Measurements from ENCODE around the gene IGSF9B.

Gene IGSF9B

DNA sequence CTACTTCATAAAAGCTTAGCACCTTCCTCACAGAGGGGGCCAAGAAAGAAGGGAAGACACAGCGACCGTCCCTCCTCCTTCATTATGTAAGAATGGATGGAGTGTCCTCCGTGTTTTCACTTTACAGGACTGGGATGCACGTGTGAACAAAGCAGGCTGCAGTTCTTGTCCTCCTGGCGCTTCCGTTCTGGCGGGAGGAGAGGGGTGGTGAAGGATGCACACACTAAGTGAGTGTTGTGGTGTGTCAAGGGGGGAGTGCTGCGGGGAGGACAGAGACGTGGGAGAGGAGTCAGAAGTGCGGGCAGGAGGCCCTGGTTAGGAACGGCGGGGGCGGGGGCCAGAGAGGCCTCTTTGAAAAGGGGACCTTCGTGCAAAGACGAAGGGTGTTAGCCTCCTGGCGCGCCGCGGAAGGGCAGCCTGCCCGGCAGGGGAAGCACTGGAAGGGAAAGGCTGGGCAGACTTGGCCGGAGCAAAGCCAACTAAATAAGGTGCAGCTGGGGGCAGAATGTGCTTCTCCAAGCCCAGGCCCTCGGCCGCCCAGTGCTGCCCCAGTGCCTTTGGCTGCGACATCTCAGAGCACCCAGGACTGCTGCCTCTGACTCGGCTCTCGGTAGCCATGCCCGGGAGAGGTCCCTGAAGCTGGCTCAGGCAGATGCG, 27.0 kb upstream of the IGSF9B start:
- DNase-seq (ENCODE audit: low read depth): no peak

DNA sequence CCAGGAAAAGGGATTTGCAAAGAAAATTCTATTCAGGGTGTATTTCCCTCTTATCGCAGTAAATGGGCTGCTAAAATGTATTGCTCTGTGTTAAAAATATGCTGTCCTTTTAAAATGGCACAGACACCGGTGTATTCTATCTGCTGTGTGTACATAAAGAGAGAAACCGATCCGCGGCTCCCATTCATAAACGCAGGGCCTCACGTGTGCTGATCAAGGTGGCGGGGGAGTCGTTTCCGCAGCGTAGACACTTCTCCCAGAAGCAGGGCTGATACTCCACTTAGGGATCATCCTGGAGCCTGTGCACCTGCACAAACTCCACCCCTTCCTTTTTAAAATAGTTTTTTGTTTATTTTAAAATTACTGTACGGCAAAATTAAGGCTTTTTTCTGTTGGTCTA, 26.1 kb upstream of the IGSF9B start:
- no peak for DNase-seq (ENCODE audit: low read depth)

DNA sequence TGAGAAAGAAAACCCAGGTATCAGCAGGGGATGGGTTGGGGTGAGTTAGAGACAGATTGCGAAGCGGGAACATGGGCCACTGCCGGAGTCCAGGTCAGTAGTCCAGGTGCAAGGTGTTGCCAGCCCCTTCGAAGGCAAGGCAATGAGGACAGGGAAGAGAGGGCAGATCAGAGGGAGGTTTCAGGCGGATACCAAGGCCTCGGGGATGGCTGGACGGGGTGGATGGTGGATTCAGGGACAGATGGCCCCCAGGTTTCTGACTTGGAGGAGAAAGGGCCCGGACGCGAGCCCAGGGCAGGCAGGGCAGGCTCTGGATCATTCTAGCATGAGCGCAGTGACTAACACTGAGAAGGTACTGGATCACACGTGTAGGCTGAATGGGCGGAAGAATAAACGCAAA, 25.4 kb upstream of the IGSF9B start:
- DNase-seq (ENCODE audit: low read depth): no peak

DNA sequence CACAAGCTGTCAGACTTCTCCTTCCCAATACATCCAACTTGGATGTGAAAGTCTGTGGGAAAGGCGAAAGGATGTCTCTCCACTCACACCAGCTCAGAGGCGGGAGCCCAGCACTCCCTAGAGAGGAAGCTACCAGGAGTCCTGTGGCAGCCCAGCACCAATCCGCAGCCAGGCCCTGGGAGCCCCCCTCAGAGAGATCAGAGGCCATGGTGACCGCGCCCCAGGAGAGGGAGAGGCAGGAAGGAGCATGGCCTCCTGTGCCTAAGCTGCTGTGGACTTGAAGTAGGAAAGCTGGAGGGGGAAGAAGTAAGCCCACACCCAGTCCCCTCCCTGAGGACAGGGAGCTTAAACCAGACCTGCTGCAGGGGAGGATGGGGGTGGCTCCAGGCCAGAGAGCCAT, 24.4 kb upstream of the IGSF9B start:
- no peak for DNase-seq (ENCODE audit: low read depth)

DNA sequence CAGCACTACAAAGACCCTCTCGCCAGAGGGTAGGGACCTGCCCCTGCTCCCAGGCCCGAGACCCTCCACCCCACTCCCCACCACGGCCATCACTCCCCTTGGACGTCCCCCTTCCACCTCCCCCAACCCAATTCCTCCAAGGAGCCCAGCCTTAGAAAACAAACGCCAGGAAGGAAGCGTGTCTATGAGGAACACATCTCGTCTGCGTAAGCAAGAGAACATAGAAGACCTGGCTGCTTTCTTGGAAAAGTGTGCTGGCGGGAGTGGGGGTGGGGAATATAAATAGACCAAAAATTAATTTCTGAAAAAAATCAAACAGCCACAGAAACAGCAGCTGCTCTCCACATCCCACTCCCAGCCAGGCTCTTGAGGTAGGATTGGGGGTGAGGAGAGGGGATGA, 23.9 kb upstream of the IGSF9B start:
- DNase-seq (ENCODE audit: low read depth): no peak

DNA sequence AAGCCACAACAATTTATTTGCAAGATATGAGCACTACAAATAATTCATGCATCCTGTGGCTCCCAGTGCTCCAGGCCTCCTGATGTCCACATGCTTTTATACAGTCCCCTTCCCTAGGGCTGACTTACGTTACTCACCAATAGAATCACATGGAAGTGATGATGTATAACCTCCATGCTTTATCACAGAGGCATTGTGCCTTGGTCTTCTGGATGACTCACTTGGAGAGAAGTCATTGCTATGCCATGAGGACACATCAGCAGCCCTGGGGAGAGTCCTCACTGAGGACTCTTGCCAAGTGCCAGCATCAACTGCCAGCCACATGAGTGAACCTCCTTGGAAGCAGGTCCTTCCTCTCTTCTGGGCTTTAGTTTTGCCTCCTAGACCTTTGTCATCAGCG, 22.0 kb upstream of the IGSF9B start:
- DNase-seq (ENCODE audit: low read depth): no peak

DNA sequence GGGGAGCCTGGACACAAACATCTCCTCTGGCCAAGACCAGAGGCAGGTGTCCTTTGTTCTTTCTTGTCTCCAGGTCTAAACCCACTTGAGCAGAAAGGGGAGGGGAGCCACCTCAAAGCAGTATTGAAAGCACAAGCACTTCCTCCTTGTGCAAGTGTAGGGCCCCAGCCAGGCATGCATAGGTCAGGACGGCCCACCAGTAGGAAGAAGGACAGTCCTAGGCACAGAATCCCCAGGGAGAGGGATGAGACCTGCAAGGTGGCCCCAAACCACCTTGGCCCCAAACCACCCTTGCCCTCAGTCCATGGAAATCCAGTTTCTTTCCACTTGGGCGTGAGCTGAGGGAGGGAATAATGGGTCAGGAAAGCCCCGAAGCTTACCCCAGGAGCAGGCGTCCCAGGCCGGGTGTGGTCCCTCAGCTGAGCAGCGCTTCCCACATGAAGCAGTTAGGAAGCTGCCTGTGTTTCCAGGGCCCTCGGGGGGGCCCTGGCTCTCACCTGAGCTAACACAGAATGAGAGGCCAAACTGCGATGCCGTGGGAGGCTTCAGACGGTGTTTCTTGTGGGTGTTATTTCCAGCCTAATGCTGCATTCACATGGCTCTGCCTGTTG, 20.4 kb upstream of the IGSF9B start:
- no peak for DNase-seq (ENCODE audit: low read depth)

DNA sequence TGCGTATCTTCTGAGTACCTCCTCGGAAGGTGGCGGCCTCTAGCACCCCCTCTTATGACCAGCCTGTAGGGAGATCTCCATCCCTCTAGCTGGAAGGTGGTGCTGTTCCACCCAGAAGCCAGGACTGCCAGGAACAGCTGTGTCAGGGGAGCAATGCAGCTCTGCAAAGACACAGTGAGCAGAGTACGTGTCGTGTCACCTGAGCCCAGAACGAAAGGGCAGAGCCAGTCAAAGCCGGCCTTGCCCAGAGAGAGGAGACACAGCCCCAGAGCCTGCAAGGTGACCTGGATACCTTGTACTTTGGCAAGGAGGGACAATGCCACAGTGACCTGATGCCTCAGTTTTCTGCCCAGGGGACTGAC, 18.7 kb upstream of the IGSF9B start:
- DNase-seq (ENCODE audit: low read depth): no peak

DNA sequence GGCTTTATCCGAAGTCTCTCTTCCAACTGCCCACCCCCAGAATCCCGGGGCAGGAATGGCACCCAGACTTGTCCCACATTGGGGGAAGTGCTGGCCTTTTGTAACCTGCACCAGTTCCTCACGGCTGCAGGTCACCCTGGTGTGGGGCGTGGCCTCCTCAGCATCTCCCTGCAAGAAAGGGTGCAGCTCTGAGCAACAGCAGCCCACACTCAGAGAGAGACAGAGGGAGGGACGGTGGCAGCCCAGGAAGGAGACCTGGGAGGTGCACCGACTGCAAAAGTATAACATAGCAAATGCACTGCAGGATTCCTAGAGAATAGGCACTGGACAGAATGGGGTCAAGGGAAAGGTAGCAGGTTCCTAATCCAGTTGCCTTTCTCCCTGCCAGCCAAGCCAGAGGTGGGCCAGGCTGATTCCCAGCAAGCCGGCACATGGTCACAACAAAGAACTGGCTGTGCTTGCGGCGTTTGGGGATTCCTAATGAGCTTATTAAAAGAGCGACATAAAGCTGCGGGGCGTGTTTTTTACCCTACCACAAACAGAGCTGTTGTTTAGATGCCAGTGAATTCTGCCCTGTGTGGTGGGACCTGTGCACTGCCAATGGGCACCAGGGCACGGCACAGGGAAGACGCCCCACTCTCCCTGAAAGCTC, 18.2 kb upstream of the IGSF9B start:
- no peak for DNase-seq (ENCODE audit: low read depth)

DNA sequence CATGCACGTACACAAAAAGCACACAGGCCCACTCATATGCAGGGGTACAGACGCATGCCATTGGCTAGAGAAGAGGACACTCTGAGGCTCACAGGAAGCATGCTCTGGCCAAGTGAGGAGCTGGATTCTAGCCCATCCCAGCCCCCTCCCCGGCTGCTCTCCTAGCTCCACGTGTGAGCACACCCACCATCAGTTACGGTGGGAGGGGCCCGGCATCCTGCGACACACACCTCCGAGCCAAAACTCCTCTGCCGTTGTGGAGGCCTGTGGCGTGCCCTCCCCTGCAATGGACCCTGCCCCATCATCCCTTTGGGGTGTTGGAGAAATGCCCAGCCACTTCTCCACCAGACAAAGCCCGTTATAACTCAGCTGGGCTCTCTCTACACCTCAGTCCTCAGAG, 15.1 kb upstream of the IGSF9B start:
- no peak for DNase-seq (ENCODE audit: low read depth)

DNA sequence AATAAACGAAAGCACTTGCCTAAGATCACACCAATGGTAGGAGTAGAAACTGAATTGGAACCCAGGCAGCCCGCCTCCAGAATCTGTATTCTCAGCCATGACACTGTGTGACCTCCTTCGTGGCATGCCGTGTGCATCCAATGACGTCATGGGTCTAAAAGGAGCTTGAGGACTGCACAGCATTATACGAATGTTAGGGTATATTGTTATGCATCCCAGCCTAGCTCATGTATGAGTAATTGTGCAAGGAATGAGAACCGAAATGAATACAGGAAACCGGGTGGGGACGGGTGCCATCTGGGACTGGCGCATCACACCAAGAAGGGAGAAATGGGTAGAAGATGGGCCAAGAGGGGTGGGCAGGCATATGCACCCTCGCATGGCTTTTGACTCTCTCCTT, 12.3 kb upstream of the IGSF9B start:
- DNase-seq (ENCODE audit: low read depth): no peak

DNA sequence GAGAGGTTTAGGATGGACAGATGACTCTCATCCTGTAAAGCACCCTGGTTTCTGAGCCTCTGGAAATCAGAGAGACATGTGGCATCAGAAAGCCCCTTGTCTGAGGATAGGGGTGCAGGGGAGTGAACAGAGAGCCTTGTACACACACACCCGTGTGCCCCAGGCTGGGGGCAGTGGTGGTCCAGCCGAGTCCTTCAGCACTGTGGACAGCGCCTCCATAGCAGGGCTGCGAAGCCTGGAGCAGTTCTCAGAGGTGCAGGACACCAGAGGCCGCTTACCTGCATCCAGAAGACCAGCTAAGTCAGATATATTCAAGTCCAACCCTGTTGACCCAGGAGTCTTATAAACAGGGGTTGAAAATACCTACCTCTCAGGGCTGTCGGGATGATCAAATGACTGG, 11.5 kb upstream of the IGSF9B start:
- no peak for DNase-seq (ENCODE audit: low read depth)

DNA sequence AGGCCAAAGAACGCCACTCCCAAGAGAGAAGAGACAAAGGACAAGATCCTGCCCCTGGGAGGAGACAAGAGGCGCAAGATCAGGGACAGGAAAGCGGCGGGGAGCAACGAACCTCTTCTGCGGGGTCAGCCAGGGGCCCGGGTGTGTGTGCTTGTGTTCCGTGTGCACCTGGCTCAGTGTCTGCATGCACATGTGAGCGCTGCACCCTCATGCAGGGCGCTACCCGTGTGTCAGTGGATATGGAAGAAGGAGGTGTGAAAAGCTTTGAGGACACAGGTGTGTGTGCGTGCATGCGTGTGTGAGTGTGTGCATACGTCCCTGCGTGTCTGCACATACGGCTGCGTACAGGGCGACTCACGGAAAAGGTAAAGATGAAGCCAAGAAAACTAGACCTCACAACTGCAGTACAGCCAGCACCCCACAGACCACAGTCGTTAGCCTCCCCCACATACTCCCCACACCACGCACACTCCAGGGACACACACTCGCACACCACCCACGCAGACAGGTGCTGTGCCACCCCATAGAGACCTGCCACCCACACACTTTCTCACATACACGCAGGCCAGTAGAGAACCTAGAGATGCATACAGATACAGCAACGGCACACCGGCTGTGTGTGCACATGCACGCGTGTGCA, 11.0 kb upstream of the IGSF9B start:
- no peak for DNase-seq (ENCODE audit: low read depth)

DNA sequence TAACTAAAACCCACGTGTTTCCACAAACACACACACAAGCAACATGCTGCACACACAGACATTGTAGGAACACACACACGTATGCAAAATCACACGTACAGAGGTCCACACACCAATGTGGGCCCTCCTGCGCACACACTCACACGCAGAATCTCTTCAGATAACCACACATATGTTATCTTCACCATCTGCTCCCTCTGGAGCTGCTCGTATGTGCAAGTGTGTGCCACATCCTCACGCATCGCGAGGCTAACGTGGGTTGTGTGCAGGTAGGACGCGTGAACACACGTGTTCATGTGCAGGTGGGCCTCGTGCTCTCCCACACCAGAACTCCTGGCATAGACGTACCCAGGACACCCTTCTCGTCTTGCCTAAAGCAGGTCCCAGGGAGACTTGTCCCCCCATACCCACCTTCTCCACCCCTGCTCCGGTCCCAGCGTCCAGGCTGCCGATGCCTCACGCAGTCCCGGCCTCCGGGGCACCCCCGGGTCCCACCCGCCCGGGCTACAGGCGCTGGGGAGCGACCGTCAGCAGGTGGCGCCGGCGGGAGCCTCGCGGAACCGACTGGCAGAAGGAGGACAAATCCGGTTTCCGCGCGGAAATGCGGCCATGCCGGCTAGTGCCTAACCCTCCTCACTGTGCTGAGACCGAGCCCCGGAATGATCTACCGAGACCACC, 10.3 kb upstream of the IGSF9B start:
- peak; percentile 45 for DNase-seq (ENCODE audit: low read depth)

DNA sequence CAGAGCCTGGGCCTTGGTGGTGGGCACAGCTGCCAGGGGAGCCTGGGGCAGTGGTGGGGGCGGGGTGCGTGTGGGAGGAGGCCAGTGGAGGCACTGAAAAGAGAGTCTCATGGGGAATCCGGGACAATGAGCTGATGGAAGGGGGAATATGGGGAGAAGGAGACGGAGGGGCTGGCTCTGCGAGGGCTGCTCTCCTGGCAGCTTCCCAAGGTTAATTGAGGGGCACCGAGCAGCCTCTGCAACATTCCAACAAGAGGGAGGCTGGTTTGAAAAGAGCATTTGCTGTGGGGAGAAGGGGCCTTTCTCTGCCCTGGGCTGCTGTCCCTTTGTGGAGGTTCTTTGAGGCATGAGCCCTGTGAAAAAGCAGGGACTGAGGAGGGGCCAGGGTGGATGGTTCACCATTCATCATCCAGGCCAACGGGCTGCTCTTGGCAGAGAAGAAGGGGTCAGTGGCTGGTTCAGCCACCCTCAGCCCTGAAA, 9.4 kb upstream of the IGSF9B start:
- no peak for DNase-seq (ENCODE audit: low read depth)

DNA sequence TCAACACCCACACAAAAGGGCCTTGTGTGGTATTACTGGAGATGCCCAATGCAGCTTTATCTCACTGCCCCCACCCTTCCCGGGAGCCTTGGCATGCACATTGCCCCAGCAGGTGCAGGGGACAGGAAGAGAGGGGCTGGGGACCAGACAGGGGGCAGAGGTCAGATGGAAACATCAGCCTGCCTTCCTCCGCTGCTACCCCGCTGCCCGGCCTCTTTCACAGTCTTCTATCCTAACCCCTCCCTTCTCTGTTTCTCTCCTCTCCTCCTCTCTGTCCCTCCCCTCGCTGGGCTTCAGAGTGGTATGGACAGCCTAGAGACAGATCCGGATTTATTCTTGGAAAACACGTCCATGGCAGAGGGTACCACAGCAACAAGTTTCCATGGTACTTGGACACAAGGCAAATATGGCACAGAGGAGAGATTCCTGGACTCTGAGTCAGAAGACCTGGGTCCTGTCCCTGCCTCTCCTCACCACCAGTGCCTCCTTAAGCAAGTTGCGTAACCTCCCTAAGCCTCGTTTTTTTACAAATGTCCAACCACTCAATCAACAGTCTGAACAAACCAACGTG, 8.3 kb upstream of the IGSF9B start:
- no peak for DNase-seq (ENCODE audit: low read depth)

DNA sequence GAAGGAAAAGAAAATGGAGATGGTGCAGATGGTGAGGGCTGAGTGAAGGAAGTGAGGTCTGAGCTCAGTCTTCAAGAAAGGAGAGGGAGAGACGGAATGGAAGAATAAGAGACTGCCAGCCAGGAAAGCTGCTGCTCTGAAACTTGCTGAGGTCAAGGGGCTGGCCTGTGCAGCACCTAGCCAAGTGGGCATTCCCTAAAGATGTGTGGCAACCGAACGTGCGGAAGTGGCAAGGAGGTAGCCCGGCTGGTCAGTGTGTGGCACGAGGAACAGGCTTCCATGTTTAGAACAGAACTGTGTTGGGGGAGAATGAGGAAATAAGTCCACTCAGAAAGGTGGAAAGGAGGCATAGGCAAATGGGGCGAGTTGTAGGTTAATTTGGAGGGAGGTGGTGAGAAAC, 7.6 kb upstream of the IGSF9B start:
- DNase-seq (ENCODE audit: low read depth): no peak

DNA sequence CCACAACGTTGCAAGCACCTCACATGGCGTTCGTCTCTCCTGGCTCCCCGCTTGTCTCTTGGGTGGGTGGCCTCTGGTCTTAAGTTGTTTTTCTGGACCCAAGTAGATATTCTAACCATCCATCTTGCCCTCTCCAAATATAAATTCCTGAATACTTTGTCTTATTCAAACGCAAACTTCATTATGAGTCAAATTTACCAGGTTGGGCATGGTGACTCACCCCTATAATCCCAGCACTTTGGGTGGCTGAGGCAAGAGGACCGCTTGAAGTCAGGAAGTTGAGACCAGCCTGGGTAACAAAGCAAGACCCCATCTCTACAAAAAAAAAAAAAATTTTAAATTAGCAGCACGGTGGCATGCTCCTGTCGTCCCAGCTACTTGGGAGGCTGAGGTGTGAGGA, 5.1 kb upstream of the IGSF9B start:
- DNase-seq (ENCODE audit: low read depth): no peak

DNA sequence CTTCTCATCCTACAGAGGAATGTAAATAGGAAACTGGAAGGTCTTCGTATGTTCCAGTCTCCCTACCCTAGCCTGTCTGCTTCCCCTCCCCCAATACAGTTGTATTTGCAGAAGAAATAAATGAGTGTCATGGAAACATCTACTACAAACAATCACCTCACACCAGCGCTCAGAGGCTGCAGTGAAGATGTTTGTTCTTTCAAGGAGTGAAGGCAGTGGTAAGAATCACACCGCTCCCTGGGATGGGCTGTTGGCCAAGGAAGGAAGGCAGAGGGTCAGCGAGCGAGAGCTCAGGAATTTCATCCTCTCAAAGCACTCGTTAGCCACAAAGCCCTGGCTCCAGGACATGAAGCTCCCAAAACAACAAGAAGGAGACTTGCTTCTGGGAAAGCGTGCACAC, 1.1 kb upstream of the IGSF9B start:
- DNase-seq (ENCODE audit: low read depth): no peak

DNA sequence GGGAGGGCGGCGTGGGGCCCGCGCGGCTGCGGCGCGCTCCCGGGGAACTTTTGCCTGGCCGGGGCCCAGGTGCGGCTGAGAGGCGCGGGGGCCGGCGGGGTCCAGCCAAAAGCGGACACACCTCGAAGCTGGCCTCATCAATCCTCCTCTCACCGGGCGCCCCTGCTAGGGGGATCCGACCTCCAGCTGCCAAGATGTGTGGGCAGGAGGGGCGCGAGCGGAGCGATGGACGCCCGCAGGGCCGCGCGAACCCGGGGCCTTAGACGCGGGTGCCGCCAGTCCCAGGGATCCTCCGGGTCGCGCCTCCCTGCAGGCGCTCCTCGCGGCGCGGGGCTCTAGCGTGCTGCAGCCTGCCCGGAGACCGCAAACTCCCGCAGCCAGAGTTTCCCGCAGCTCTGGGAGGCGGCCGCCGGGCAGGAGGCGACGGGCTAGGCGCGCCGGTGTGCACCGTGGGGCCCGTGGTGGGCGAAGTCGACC, 785 bp downstream of the IGSF9B start:
- DNase-seq (ENCODE audit: low read depth): no peak

DNA sequence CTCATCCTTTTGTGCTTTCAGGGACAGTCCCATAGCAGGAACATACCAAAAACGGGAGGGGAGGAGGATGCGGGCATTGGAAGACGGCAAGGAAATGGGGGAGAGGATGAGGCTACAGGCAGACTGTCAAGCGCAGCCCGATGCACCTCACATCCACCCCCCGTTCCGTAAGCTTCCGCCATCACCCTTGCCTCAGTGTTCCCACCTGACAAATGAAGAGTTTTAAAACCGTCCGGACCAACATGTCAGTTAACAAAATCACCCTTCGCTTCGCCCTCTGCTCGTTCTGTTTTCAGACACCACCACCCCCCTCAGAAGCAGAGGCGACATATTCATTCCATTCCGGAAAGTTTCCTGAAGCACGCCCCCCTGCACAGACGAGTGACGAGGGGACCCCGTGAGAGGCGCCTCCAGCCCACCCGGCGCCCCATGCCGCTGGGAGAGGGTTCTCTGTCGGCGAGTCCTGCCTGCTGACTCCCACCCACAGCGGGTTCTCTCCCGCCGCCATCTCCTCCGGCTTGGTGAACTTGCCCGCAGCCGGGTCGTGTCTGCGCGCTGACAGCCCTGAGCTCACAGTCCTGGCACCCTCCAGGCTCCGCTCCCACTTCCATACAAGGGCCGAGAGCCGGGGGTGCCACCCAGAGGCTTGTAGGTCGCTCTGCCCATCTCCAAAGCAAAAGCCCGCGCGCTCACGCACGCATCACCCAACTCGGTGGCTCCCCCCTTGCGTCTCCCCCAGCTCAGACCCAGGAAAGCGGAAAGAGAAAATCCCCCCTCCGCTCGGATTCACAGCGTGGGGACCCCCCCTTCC, 1.5 kb downstream of the IGSF9B start:
- DNase-seq (ENCODE audit: low read depth): peak; percentile 31

Measured in stimulated activated CD4-positive, alpha-beta T cell treated with anti-CD3 and anti-CD28 coated beads, Interleukin-2, amount 100 ng/mL, for 4 hours (primary cell).